Measurements from ENCODE around the gene CDK5RAP2. TPM values are rescaled to one million over a fixed set of nuclear protein-coding genes. Genes with fewer than 3 reads are reported as not detected.

Gene CDK5RAP2
- total RNA-seq, 1 experiment from 2014 or later: 56.4 TPM

DNA sequence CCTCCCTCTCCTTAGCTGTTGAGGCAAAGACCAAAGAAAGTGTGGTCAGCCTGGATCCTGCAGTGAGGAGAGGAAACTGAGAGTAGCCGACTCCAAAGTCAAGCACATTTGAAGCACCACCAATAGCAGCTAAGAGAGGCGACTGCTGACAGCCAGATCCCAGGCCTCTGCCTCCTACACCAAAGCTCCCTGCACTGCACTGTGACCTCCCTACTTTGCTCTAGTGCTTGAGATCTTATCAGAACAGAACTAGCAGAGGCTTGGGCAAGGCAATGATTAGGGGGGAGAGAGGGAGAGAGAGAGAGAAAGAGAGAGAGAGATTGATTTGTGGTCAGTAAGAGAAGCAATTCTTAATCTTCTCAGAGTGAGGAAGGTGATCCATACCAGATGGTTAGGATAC lies 216.3 kb downstream of the CDK5RAP2 start:
- H3K23ac ChIP-seq (ENCODE audit: insufficient read length, low read depth, low read length): no peak overlapping the region
- H3K23me2 ChIP-seq (ENCODE audit: insufficient read length, low read depth, low read length, poor library complexity, severe bottlenecking): no peaks in the 10 kb centered on the region
- DNase-seq: no peak
- H3K4me1 ChIP-seq (ENCODE audit: insufficient read depth, low read length): no peaks in the 10 kb centered on the region
- H3K36me3 Mint-ChIP-seq (ENCODE audit: insufficient read depth in 1 of 3, low read depth in 3 of 3): peaks cover 0 to 5% (median 5%) of the 10 kb centered on the region in 3 experiments; a peak in 3 of 7 replicates
- no peaks in the 10 kb centered on the region for H3K9me3 ChIP-seq (ENCODE audit: control insufficient read depth, low read depth, low read length)
- no peak overlapping the region for H3K9ac ChIP-seq (ENCODE audit: extremely low read depth, insufficient read length, low read length)
- peaks cover 11 to 17% of the 10 kb centered on the region in 2 experiments; a peak in 3 of 4 replicates for H3K4me1 Mint-ChIP-seq
- H3K9me3 Mint-ChIP-seq: peaks cover 4 to 5% of the 10 kb centered on the region in 2 experiments; a peak in 2 of 5 replicates
- WGBS (ENCODE audit: extremely low coverage, insufficient read length, low lambda C conversion rate): no CpG with 5 or more reads among the region's 2 CpGs
- no peak overlapping the region for H4K8ac ChIP-seq (replicated peaks; ENCODE audit: insufficient read length, low read depth, low read length)
- H3K27me3 Mint-ChIP-seq (ENCODE audit: low read depth): no peaks in the 10 kb centered on the region; the same call in 1 of the 2 replicates
- H3K79me1 ChIP-seq (ENCODE audit: insufficient read depth, low read depth, low read length, poor library complexity, severe bottlenecking): no peaks in the 10 kb centered on the region
- no peaks in the 10 kb centered on the region for H3K79me2 ChIP-seq (ENCODE audit: insufficient read depth, low read length)
- no peak overlapping the region for H3T11ph ChIP-seq (ENCODE audit: low read length)
- H2AK5ac ChIP-seq (ENCODE audit: insufficient read length, low read length): no peak overlapping the region
- H3K56ac ChIP-seq (ENCODE audit: insufficient read length, low read depth, low read length): no peak overlapping the region
- H3K4me2 ChIP-seq (ENCODE audit: insufficient read depth, insufficient read length, low read length): no peak overlapping the region
- no peak overlapping the region for H2BK20ac ChIP-seq (ENCODE audit: low read depth, low read length, poor library complexity, severe bottlenecking)
- no peak overlapping the region for H4K5ac ChIP-seq (ENCODE audit: insufficient read length, low read depth, low read length)
- no peak overlapping the region for H2BK12ac ChIP-seq (ENCODE audit: insufficient read length, low read depth, low read length)
- H3K18ac ChIP-seq (ENCODE audit: insufficient read length, low read depth, low read length): no peak overlapping the region
- TF ChIP-seq, protein P1, sequence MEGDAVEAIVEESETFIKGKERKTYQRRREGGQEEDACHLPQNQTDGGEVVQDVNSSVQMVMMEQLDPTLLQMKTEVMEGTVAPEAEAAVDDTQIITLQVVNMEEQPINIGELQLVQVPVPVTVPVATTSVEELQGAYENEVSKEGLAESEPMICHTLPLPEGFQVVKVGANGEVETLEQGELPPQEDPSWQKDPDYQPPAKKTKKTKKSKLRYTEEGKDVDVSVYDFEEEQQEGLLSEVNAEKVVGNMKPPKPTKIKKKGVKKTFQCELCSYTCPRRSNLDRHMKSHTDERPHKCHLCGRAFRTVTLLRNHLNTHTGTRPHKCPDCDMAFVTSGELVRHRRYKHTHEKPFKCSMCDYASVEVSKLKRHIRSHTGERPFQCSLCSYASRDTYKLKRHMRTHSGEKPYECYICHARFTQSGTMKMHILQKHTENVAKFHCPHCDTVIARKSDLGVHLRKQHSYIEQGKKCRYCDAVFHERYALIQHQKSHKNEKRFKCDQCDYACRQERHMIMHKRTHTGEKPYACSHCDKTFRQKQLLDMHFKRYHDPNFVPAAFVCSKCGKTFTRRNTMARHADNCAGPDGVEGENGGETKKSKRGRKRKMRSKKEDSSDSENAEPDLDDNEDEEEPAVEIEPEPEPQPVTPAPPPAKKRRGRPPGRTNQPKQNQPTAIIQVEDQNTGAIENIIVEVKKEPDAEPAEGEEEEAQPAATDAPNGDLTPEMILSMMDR (conservative IDR thresholded peaks at IDR 0.05): no peak
- no peak overlapping the region for H2AFZ ChIP-seq (ENCODE audit: low read length)
- no peaks in the 10 kb centered on the region for H4K20me1 ChIP-seq (ENCODE audit: control insufficient read depth, insufficient read depth, insufficient read length)
- no peak overlapping the region for H4K91ac ChIP-seq (ENCODE audit: insufficient read length, low read depth, low read length)
- H2BK15ac ChIP-seq (ENCODE audit: low read depth, low read length): no peak overlapping the region
- H3K27me3 ChIP-seq (ENCODE audit: insufficient read depth, low read length): no peaks in the 10 kb centered on the region
- H2BK5ac ChIP-seq (ENCODE audit: insufficient read length, low read length): no peak overlapping the region
- no peak overlapping the region for H3K27ac ChIP-seq (ENCODE audit: insufficient read length, low read depth, low read length)
- no peak overlapping the region for H3K4me3 Mint-ChIP-seq
- H3K27ac Mint-ChIP-seq: no peak overlapping the region; a peak in 1 of 7 replicates
- H3K4ac ChIP-seq (ENCODE audit: low read depth, low read length): no peak overlapping the region
- no peak overlapping the region for H2BK120ac ChIP-seq (ENCODE audit: low read depth, low read length, poor library complexity, severe bottlenecking)
- no peak overlapping the region for H3K14ac ChIP-seq (ENCODE audit: insufficient read depth, low read length)

Data from H9 (cell line).